ENCODE measurements around the gene OAS2. TPM values are rescaled to one million over a fixed set of nuclear protein-coding genes. Genes with fewer than 3 reads are reported as not detected.

OAS2 gene
- total and polyA plus RNA-seq, 2 experiments from 2014 or later = 0.54 to 0.56 TPM

GRCh38 chr12:113056381-113056630, 78.0 kb downstream of the OAS2 start:
- Histone ChIP-seq H3K79me2 (ENCODE audit: insufficient read depth) (no peaks in the 10 kb centered on the region), H3K27ac (no peak overlapping the region), H3K9me2 (ENCODE audit: insufficient read depth) (no peaks in the 10 kb centered on the region), H3K4me3 (peak overlapping the region; percentile 46; the same call in 1 of the 2 replicates), H3K9me3 (ENCODE audit: low read depth) (no peaks in the 10 kb centered on the region), H3K4me2 (ENCODE audit: unreplicated experiment) (no peak overlapping the region), H3K4me1 (ENCODE audit: insufficient read depth) (no peaks in the 10 kb centered on the region), H3K27me3 (replicated peaks; ENCODE audit: insufficient read depth) (peaks cover 39% of the 10 kb centered on the region), H3K9ac (no peak overlapping the region; the same call in 1 of the 2 replicates), H3F3A (ENCODE audit: insufficient read depth) (no peaks in the 10 kb centered on the region), H2AFZ (no peak overlapping the region), H3K36me3 (ENCODE audit: low read depth) (no peaks in the 10 kb centered on the region), H4K20me1 (ENCODE audit: insufficient read depth) (no peaks in the 10 kb centered on the region)
- WGBS, 2 experiments (ENCODE audit: low coverage in 1 of 2, low lambda C conversion rate in 2 of 2, missing lambda C conversion rate in 2 of 2) = 1% methylated on average over 7 to 8 of the region's 8 CpGs
- in situ Hi-C loops (cut with MboI) = no loop called here
- TF ChIP-seq EZH2 (IDR thresholded peaks at IDR 0.05; ENCODE audit: insufficient read depth, poor library complexity, severe bottlenecking) (no peak), EZH2phosphoT487 (IDR thresholded peaks at IDR 0.05; ENCODE audit: insufficient read depth, low read depth) (no peak)
- DNase-seq = no peak

- peak within 1 kb of the TSS; percentile 48; the same call in 1 of the 2 replicates for H2AFZ ChIP-seq
- DNase-seq = peak; percentile 28
- H4K20me1 ChIP-seq (ENCODE audit: insufficient read depth) = no peaks in the 10 kb centered on the region
- H3F3A ChIP-seq (ENCODE audit: insufficient read depth) = no peaks in the 10 kb centered on the region
- H3K4me3 ChIP-seq = peak within 1 kb of the TSS; percentile 46
- H3K27ac ChIP-seq = no peak within 1 kb of the TSS
- no peaks in the 10 kb centered on the region for H3K36me3 ChIP-seq (ENCODE audit: low read depth)
- H3K9me3 ChIP-seq (ENCODE audit: low read depth) = no peaks in the 10 kb centered on the region
- TF ChIP-seq EZH2phosphoT487 (IDR thresholded peaks at IDR 0.05; ENCODE audit: insufficient read depth, low read depth) (no peak), EZH2 (IDR thresholded peaks at IDR 0.05; ENCODE audit: insufficient read depth, poor library complexity, severe bottlenecking) (no peak)
- H3K9me2 ChIP-seq (ENCODE audit: insufficient read depth) = no peaks in the 10 kb centered on the region
- in situ Hi-C loops (cut with MboI) = no loop called here
- H3K79me2 ChIP-seq (ENCODE audit: insufficient read depth) = no peaks in the 10 kb centered on the region
- H3K27me3 ChIP-seq (replicated peaks; ENCODE audit: insufficient read depth) = peaks cover 39% of the 10 kb centered on the region
- no peaks in the 10 kb centered on the region for H3K4me1 ChIP-seq (ENCODE audit: insufficient read depth)
- no peak within 1 kb of the TSS for H3K4me2 ChIP-seq (ENCODE audit: unreplicated experiment)
- H3K9ac ChIP-seq = no peak within 1 kb of the TSS; the same call in 1 of the 2 replicates
- 2% methylated on average over 38 to 41 of the region's 94 CpGs for WGBS, 2 experiments (ENCODE audit: low coverage in 1 of 2, low lambda C conversion rate in 2 of 2, missing lambda C conversion rate in 2 of 2)
Observed at GRCh38 chr12:113056631-113057488, 78.5 kb downstream of the OAS2 start, which contains the start of gene DTX1. Gene DTX1 (plus strand): TSS chr12:113056730. CDS start chr12:113058193, 1,463 bp downstream.

- no peaks in the 10 kb centered on the region for H3K9me3 ChIP-seq (ENCODE audit: low read depth)
- WGBS, 2 experiments (ENCODE audit: low coverage in 1 of 2, low lambda C conversion rate in 2 of 2, missing lambda C conversion rate in 2 of 2) = 52 to 57% methylated on average over 34 to 44 of the region's 44 CpGs
- in situ Hi-C loops (cut with MboI) = no loop called here
- no peaks in the 10 kb centered on the region for H3F3A ChIP-seq (ENCODE audit: insufficient read depth)
- H3K9me2 ChIP-seq (ENCODE audit: insufficient read depth) = no peaks in the 10 kb centered on the region
- no peaks in the 10 kb centered on the region for H4K20me1 ChIP-seq (ENCODE audit: insufficient read depth)
- H3K36me3 ChIP-seq (ENCODE audit: low read depth) = no peaks in the 10 kb centered on the region
- no peak overlapping the region for H2AFZ ChIP-seq
- H3K4me2 ChIP-seq (ENCODE audit: unreplicated experiment) = no peak overlapping the region
- no peaks in the 10 kb centered on the region for H3K79me2 ChIP-seq (ENCODE audit: insufficient read depth)
- no peak overlapping the region for H3K4me3 ChIP-seq
- no peak overlapping the region for H3K9ac ChIP-seq
- no peak for DNase-seq
- H3K27me3 ChIP-seq (replicated peaks; ENCODE audit: insufficient read depth) = peaks cover 39% of the 10 kb centered on the region
- H3K4me1 ChIP-seq (ENCODE audit: insufficient read depth) = no peaks in the 10 kb centered on the region
- no peak for TF ChIP-seq EZH2 (IDR thresholded peaks at IDR 0.05; ENCODE audit: insufficient read depth, poor library complexity, severe bottlenecking)
- TF ChIP-seq EZH2phosphoT487 (IDR thresholded peaks at IDR 0.05; ENCODE audit: insufficient read depth, low read depth) = no peak
- no peak overlapping the region for H3K27ac ChIP-seq
Observed at GRCh38 chr12:113057565-113058485, 79.5 kb downstream of the OAS2 start.

- Histone ChIP-seq H3K9me2 (ENCODE audit: insufficient read depth) (no peaks in the 10 kb centered on the region), H3K79me2 (ENCODE audit: insufficient read depth) (no peaks in the 10 kb centered on the region), H3K4me1 (ENCODE audit: insufficient read depth) (no peaks in the 10 kb centered on the region), H3K27me3 (replicated peaks; ENCODE audit: insufficient read depth) (peaks cover 39% of the 10 kb centered on the region), H3K9ac (no peak overlapping the region), H3K4me2 (ENCODE audit: unreplicated experiment) (no peak overlapping the region), H3F3A (ENCODE audit: insufficient read depth) (no peaks in the 10 kb centered on the region), H3K4me3 (no peak overlapping the region), H4K20me1 (ENCODE audit: insufficient read depth) (no peaks in the 10 kb centered on the region), H3K27ac (no peak overlapping the region), H2AFZ (no peak overlapping the region), H3K36me3 (ENCODE audit: low read depth) (no peaks in the 10 kb centered on the region), H3K9me3 (ENCODE audit: low read depth) (no peaks in the 10 kb centered on the region)
- no peak for DNase-seq
- in situ Hi-C loops (cut with MboI) = no loop called here
- no peak for TF ChIP-seq EZH2 (IDR thresholded peaks at IDR 0.05; ENCODE audit: insufficient read depth, poor library complexity, severe bottlenecking)
- 68 to 78% methylated on average over 1 of the region's 1 CpG for WGBS, 2 experiments (ENCODE audit: low coverage in 1 of 2, low lambda C conversion rate in 2 of 2, missing lambda C conversion rate in 2 of 2)
Observed at GRCh38 chr12:113058553-113058952, 80.2 kb downstream of the OAS2 start.
